ENCODE measurements around the gene LMO4.
A peak's percentile ranks its signal among the peaks of the same experiment; 100 is the strongest.

Gene LMO4

GRCh38 chr1:87362063-87362833 lies 33.6 kb downstream of the LMO4 start:
- no peak for DNase-seq

- DNase-seq: no peak
Measured at GRCh38 chr1:87362834-87363426, 34.2 kb downstream of the LMO4 start.

- DNase-seq: no peak
Measured at GRCh38 chr1:87367549-87367948, 38.9 kb downstream of the LMO4 start.

GRCh38 chr1:87368907-87369306 lies 40.2 kb downstream of the LMO4 start:
- no peak for DNase-seq

- DNase-seq: no peak
Measured at GRCh38 chr1:87369736-87370478, 41.2 kb downstream of the LMO4 start.

GRCh38 chr1:87370544-87370943 lies 41.9 kb downstream of the LMO4 start:
- DNase-seq: no peak

GRCh38 chr1:87379306-87379705 lies 50.6 kb downstream of the LMO4 start:
- no peak for DNase-seq

- DNase-seq: no peak
Measured at GRCh38 chr1:87386217-87386790, 57.6 kb downstream of the LMO4 start.

- no peak for DNase-seq
Measured at GRCh38 chr1:87388411-87388810, 59.7 kb downstream of the LMO4 start.

- no peak for DNase-seq
Measured at GRCh38 chr1:87389011-87389410, 60.3 kb downstream of the LMO4 start.

- no peak for DNase-seq
Measured at GRCh38 chr1:87389546-87389945, 60.9 kb downstream of the LMO4 start.

GRCh38 chr1:87392248-87393192 lies 63.8 kb downstream of the LMO4 start:
- DNase-seq: peak; percentile 68

- DNase-seq: no peak
Measured at GRCh38 chr1:87393445-87394085, 64.9 kb downstream of the LMO4 start.

GRCh38 chr1:87394513-87394912 lies 65.8 kb downstream of the LMO4 start:
- no peak for DNase-seq

- DNase-seq: no peak
Measured at GRCh38 chr1:87394982-87395381, 66.3 kb downstream of the LMO4 start.
